Central memory CD8-positive, alpha-beta T cell (primary cell): ENCODE data around the gene CCNI.
"Not testable (repeated sequence)": the region's sequence is repeated elsewhere in the genome, so short reads cannot be mapped to it uniquely, and the experiment has no call there.

Experiments used
- ATAC-seq: fragments of 150-1000 bp; cut with Tn5 transposase; replicated peaks from 2 replicates; pipeline ENCODE4 v1.10.0; 2022; ENCODE audit warnings: mild to moderate bottlenecking, moderate FRiP score, moderate number of reproducible peaks; ENCODE audit not compliant: poor library complexity, severe bottlenecking; ENCODE audit errors: extremely low read depth
- DNase-seq, 2 donors: peaks; one replicate each; pipeline ENCODE4 v3.0.0; 2021; ENCODE audit warnings: low spot score in 2 of 2
- H3K27ac Mint-ChIP-seq: one replicate; pipeline ENCODE4 v1.8.0; 2022; ENCODE audit warnings: low read depth, mild to moderate bottlenecking, moderate library complexity, mixed read lengths
- H3K27me3 Mint-ChIP-seq: one replicate; pipeline ENCODE4 v1.8.0; 2022; ENCODE audit warnings: mixed read lengths
- H3K36me3 Mint-ChIP-seq: one replicate; pipeline ENCODE4 v1.8.0; 2022; ENCODE audit warnings: mild to moderate bottlenecking, moderate library complexity, mixed read lengths; ENCODE audit not compliant: insufficient read depth
- H3K4me1 Mint-ChIP-seq: one replicate; pipeline ENCODE4 v1.8.0; 2022; ENCODE audit warnings: mixed read lengths
- H3K4me3 Mint-ChIP-seq: one replicate; pipeline ENCODE4 v1.8.0; 2022; ENCODE audit warnings: mild to moderate bottlenecking, moderate library complexity, mixed read lengths
- H3K9me3 Mint-ChIP-seq: one replicate; pipeline ENCODE4 v1.8.0; 2022; ENCODE audit warnings: mixed read lengths

The CCNI gene

DNA sequence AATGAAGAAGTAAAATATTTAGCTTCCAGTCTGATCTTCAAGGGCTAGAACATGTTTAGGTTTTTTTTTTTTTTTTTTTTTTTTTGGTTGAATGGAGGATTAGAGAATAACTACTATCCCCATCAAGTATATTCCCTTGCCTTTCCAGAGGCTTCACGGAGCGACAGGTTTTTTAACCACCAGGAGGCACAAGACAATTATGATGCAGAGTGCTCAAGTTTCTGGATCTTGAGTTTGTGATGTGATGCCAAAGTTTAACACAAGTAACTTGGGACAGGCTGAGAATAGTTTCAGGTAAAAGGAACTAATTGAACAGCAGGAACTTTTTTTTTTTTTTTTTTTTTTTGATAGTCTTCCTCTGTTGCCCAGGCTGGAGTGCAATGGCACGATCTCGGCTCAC is 30.3 kb downstream of the CCNI start:
- Mint-ChIP-seq H3K4me3 (no peak overlapping the region), H3K36me3 (peaks cover 37% of the 10 kb centered on the region), H3K27me3 (no peaks in the 10 kb centered on the region), H3K4me1 (peaks cover 12% of the 10 kb centered on the region), H3K27ac (no peak overlapping the region), H3K9me3 (no peaks in the 10 kb centered on the region)
- DNase-seq (no peak), ATAC-seq (no peak)

DNA sequence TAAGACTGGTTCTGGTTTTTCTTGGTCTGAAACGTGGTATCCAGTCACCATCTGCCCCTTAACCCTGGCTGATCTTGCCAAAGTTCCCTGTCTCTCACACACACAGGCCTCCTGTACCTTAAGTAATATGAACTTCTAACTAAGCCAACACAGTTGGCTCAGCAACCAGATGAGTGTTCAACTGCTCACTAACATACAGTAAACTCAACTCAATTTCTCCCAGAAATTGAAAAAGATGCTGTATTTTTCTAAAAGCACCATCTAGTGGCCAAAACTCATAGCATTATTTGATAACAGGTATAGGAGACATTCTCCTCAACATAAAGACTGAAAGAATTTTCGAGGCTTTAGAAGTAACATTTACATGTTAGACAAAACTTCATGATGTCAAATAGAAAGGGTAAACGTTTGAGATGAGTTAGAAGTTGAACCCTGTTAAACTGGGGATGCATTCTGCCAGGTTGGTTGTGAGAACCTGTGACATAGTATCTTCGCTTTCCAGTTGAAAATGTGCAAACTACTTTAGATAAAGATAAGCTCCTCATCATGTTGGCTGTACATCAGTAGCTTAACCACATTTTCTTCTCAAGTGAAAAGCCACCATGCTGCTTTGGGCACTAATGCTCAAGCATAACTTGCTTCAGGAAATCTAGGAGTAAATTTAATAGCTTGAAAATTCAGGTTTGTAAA is 31.2 kb downstream of the CCNI start:
- DNase-seq (no peak), ATAC-seq (no peak)
- Mint-ChIP-seq H3K4me3 (no peak overlapping the region), H3K27ac (peak overlapping the region; percentile 52), H3K36me3 (peaks cover 36% of the 10 kb centered on the region), H3K27me3 (no peaks in the 10 kb centered on the region), H3K9me3 (no peaks in the 10 kb centered on the region), H3K4me1 (peaks cover 6% of the 10 kb centered on the region)

DNA sequence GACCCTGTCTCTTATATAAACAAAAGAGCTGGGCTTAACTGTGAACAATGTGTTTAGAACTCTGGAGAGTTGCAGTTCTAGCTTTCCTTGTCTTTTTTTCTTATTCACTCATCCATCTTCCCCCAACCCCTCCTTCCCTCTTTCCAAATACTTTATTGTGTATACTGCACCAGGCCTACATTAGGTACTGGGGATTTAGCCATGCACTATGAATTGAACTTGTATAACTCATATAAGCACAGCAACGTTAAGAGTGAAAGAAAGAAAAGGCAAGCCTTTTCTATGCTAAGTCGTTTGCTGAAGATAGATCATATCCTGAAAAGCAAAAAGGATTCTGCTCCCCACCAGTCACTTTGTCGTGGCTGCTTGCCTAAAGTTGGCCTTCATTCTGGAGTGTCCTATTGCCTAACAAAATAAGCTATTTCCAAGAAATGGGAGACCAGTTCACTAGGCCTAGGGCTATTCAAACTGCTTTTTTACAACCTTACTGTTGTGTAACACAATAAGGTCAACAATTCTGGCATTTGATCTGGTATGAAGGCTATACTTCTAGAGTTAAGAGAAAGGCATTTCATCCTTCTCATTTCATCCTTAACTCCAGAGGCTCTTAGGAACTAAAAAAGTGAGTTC is 32.2 kb downstream of the CCNI start:
- Mint-ChIP-seq H3K27me3 (no peaks in the 10 kb centered on the region), H3K9me3 (no peaks in the 10 kb centered on the region), H3K36me3 (peaks cover 32% of the 10 kb centered on the region), H3K4me3 (no peak overlapping the region), H3K27ac (no peak overlapping the region), H3K4me1 (peaks cover 6% of the 10 kb centered on the region)
- no peak for ATAC-seq
- DNase-seq, result no peak

DNA sequence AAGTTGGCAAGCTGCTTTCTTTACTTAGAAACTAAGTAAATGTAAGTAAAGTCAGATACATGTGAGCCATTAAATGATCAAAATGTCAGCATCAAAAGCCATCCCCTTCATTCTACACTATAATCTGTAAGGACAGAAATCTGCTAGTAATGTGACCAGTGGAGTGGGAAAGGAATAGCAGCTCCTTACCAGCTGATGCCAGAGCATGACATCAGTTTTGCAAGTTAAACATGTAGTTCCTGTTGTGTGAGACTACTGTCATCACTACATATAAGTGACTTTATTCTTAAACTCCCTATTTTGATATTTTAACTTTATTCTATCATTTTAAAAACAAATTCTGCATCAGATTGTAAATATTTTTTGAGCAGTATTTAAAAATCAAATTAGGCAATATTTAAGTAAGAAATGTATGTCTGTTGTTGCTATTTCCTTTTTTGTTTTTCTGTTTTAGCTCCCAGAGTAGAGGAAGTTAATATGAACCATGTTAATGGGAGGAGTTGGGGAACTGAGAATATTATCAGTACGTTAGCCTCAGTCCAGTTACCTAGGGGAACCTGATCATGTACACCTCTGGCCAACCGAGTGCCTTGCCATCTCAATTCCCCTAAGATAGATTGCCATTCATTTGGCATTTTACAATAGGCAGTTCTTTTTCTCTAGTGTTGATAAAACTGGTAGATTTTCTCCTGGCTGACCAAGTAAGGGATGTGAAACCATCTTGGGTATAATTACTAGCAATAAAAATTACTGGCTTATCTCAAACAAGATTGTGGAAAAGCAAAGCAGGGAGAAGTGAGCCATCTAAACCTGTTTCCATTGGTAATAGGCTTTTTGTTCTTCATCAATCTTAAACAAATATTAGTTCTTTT is 34.7 kb downstream of the CCNI start:
- DNase-seq (no peak), ATAC-seq (no peak)
- Mint-ChIP-seq H3K4me1 (peaks cover 6% of the 10 kb centered on the region), H3K36me3 (peaks cover 16% of the 10 kb centered on the region), H3K27ac (no peak overlapping the region), H3K27me3 (no peaks in the 10 kb centered on the region), H3K4me3 (no peak overlapping the region), H3K9me3 (no peaks in the 10 kb centered on the region)

DNA sequence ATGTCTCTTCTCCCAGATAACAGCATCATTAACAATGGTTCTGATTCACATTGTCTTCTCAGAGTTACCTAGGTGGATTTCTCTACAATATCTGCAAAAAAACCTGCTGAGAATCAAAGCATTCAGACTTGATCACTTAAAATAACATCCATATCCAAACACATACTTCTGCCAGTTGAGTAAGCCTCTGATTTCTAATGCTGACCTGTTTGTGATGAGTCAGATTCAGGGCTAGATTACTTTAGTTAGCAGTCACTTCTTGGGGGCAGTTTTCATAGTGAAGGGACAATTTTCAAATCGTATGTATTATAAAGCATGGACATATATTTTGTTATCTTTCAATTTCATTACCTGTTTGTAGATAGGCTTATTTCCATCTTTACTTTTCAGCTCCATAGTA is 35.5 kb downstream of the CCNI start:
- peaks cover 6% of the 10 kb centered on the region for H3K4me1 Mint-ChIP-seq
- DNase-seq (no peak), ATAC-seq (no peak)
- H3K4me3 Mint-ChIP-seq, result no peak overlapping the region
- no peak overlapping the region for H3K27ac Mint-ChIP-seq
- H3K36me3 Mint-ChIP-seq, result peaks cover 13% of the 10 kb centered on the region
- H3K9me3 Mint-ChIP-seq, result no peaks in the 10 kb centered on the region
- H3K27me3 Mint-ChIP-seq, result no peaks in the 10 kb centered on the region

DNA sequence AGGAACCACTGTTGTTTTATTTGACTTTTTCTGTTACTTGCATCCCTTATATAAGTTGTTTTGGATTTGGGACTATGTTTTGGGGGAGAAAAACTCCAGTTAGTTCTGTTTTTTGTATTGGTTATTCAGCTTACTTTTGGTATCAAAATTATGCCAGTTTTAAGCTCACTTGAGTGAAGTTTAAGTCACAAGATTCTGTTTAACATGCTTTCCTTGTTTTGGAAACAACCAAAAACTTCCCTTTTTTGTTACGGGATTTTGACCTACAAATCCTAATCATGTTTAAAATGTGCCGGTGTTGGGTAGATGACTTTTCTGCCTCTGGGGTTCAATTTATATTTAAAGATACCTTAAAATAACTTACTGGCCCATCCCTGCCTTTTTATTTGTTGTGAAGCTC is 36.0 kb downstream of the CCNI start:
- Mint-ChIP-seq H3K4me3 (no peak overlapping the region), H3K9me3 (no peaks in the 10 kb centered on the region), H3K4me1 (peaks cover 6% of the 10 kb centered on the region), H3K27me3 (no peaks in the 10 kb centered on the region), H3K36me3 (peaks cover 10% of the 10 kb centered on the region), H3K27ac (no peak overlapping the region)
- ATAC-seq (no peak), DNase-seq (no peak)

DNA sequence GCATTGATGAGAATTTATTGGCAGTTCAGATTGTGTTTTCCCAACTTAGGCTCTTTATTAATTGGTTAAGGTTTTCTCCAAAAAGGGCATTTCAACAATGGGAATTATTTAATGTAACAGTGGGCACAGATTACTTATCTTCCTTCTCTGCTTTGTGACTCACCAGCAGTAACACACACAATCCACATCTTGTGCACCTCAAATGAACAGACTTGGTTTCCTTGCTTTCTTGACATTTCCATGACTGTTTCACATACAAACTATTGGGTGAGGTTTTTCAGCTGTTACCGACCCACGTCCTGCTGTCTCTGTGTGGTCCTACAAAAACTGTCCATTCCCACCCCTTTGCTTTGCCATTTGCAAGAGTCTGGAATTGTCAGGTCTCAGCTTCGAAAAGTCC is 38.1 kb downstream of the CCNI start:
- Mint-ChIP-seq H3K36me3 (peaks cover 9% of the 10 kb centered on the region), H3K27ac (no peak overlapping the region), H3K27me3 (no peaks in the 10 kb centered on the region), H3K4me1 (no peaks in the 10 kb centered on the region), H3K4me3 (no peak overlapping the region), H3K9me3 (no peaks in the 10 kb centered on the region)
- ATAC-seq (no peak), DNase-seq (no peak)

DNA sequence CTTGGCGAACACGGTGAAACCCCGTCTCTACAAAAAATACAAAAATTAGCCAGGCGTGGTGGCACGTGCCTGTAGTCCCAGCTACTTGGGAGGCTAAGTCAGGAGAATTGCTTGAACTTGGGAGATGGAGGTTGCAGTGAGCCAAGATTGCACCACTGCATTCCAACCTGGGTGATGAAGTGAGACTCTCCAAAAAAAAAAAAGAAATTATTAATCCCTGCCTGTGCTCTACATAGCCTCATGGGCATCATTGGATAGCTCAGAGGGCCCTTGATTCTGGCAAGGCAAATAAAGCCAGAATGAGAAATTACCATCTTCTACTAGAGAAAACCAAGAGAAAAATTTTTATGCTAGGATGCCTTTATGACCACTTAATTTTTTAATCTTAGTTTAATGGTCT is 38.6 kb downstream of the CCNI start:
- not testable (repeated sequence) for H3K9me3 Mint-ChIP-seq

DNA sequence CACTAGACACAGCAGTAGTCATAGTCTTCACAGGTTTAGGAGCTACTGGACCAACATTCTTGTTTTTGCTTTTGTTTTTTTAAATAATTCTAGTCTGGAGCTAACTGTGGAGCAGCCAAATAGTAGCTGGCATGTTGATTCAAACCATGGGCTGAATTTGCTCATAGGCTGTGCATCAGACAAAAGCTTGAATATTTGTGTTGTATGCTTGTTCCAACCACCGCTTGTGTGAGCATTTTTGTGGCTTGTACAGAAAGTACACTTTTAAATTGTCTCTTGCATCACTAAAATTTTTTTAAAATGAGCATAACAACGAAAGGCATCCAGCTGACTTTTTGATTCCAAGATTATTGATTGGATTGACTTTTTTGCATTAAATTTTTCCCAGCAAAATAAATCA is 39.6 kb downstream of the CCNI start:
- Mint-ChIP-seq H3K36me3 (peaks cover 12% of the 10 kb centered on the region), H3K27me3 (no peaks in the 10 kb centered on the region), H3K27ac (no peak overlapping the region), H3K4me3 (no peak overlapping the region), H3K4me1 (peaks cover 14% of the 10 kb centered on the region), H3K9me3 (no peaks in the 10 kb centered on the region)
- DNase-seq (no peak), ATAC-seq (no peak)

More for the DNA sequence above, 38.6 kb downstream of the CCNI start:
- not testable (repeated sequence) for H3K4me3 Mint-ChIP-seq, H3K27me3 Mint-ChIP-seq, H3K36me3 Mint-ChIP-seq, ATAC-seq, H3K27ac Mint-ChIP-seq, DNase-seq, H3K4me1 Mint-ChIP-seq

DNA sequence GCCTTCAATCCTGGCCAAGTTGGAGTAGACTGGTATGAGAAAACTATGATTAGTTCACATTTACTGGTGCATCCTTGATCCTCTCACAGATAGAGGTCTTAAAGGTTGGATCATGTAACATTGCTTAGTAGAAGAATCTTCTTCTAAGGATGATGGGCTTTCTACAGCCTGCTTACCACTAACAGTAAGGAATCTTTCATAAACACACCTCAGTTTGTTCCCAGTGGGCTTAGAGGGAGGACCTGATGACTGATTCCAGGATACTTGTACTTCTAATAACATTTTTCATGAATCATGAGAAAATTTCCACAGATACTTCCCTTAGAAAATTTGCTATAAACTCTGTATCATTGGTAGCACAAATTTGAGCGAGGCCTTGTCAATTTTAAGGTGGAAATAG is 40.6 kb downstream of the CCNI start:
- Mint-ChIP-seq H3K4me3 (no peak overlapping the region), H3K27ac (no peak overlapping the region), H3K4me1 (peaks cover 20% of the 10 kb centered on the region), H3K9me3 (no peaks in the 10 kb centered on the region), H3K36me3 (peaks cover 13% of the 10 kb centered on the region), H3K27me3 (no peaks in the 10 kb centered on the region)
- ATAC-seq (no peak), DNase-seq (no peak)

DNA sequence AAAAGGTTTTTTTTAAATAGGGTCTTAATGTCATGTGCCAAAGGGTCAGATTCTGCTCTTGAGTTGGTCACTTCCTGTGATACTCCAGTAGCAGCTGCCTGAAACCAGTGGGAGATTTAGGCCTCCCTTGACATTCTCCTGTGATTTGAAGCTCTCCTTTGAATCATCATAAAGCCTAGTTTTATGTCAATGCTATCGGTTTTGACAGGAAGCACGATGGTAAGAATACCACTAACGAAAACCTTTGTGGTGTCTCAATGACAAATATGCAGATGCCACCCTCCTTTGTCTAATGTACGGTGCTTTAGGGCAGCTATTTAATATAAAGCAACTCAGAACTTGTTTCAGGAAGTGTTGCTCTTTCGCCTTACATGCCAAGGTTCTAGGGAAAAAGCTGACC is 44.2 kb downstream of the CCNI start:
- no peaks in the 10 kb centered on the region for H3K27me3 Mint-ChIP-seq
- peaks cover 10% of the 10 kb centered on the region for H3K36me3 Mint-ChIP-seq
- no peak overlapping the region for H3K4me3 Mint-ChIP-seq
- peak; percentile 88 for ATAC-seq
- H3K4me1 Mint-ChIP-seq, result peaks cover 20% of the 10 kb centered on the region
- DNase-seq, result no peak
- no peak overlapping the region for H3K27ac Mint-ChIP-seq
- H3K9me3 Mint-ChIP-seq, result no peaks in the 10 kb centered on the region

DNA sequence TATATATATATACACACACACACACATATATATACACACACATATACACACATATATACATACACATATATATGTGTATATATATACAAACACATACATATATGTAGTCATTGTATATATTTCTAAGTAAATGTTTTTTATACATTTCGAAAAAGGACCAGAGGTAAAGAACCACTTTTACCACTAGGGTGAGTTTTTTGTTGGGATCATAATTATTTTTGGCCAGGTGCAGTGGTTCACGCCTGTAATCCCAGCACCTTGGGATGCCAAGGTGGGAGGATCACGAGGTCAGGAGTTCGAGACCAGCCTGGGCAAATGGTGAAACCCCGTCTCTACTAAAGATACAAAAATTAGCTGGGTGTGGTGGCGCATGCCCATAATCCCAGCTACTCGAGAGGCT is 46.0 kb downstream of the CCNI start:
- H3K9me3 Mint-ChIP-seq, ATAC-seq, H3K27ac Mint-ChIP-seq, DNase-seq, H3K4me3 Mint-ChIP-seq, H3K36me3 Mint-ChIP-seq, H3K27me3 Mint-ChIP-seq: not testable (repeated sequence)
- H3K4me1 Mint-ChIP-seq, result peaks cover 20% of the 10 kb centered on the region

DNA sequence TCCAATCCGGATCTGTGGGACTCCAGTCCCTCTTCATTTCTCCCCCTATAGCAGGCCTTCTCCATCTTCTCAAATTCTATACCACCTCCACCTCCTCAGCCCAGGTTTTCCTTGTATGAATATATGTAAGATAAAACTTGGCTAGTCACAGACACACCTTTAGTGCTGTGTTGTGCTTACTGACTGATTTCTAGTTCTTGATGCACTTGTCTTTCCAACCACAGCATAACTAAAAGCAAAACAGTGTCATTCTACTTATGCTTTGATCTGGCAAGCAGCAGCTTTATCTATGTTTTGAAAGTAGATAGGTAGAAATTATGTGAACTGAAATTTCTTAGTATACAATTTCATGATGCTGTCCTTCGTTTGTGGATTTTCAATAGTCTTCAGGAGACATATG is 47.5 kb downstream of the CCNI start:
- Mint-ChIP-seq H3K36me3 (peaks cover 13% of the 10 kb centered on the region), H3K27me3 (no peaks in the 10 kb centered on the region), H3K4me1 (peaks cover 20% of the 10 kb centered on the region), H3K27ac (no peak overlapping the region), H3K9me3 (no peaks in the 10 kb centered on the region), H3K4me3 (no peak overlapping the region)
- DNase-seq (no peak), ATAC-seq (no peak)
